MM.1S (cell line): ENCODE data around the gene NBAS.

ENCODE experiments used
- DNase-seq: peaks from one replicate; pipeline ENCODE4 v3.0.0-alpha.2; 2015
- H2AFZ ChIP-seq: fragments of 300-600 bp; sonication (generic); 2 replicates; pipeline ENCODE4 v1.6.0; 2016; ENCODE audit warnings: antibody characterized with exemption, low read length
- H3F3A ChIP-seq: fragments of 300-600 bp; sonication (generic); 2 replicates; pipeline ENCODE4 v1.6.1; 2016; ENCODE audit warnings: mild to moderate bottlenecking, antibody characterized with exemption, low read length, moderate library complexity, mixed read lengths; ENCODE audit not compliant: insufficient read depth
- H3K27ac ChIP-seq: fragments of 300-600 bp; sonication (generic); 2 replicates; pipeline ENCODE4 v1.5.1; 2016; ENCODE audit warnings: mild to moderate bottlenecking, low read length
- H3K27me3 ChIP-seq: fragments of 300-600 bp; sonication (generic); replicated peaks from 2 replicates; pipeline ENCODE4 v1.6.0; 2016; ENCODE audit warnings: low read length; ENCODE audit not compliant: insufficient read depth
- H3K36me3 ChIP-seq: fragments of 300-600 bp; sonication (generic); replicated peaks from 2 replicates; pipeline ENCODE4 v1.6.1; 2016; ENCODE audit warnings: mild to moderate bottlenecking, low read length, mixed read lengths; ENCODE audit not compliant: insufficient read depth
- H3K4me1 ChIP-seq: fragments of 300-600 bp; sonication (generic); 2 replicates; pipeline ENCODE4 v1.6.1; 2016; ENCODE audit warnings: low read length, mixed read lengths
- H3K4me2 ChIP-seq: fragments of 300-600 bp; sonication (generic); 2 replicates; pipeline ENCODE4 v1.6.0; 2016; ENCODE audit warnings: low read depth, low read length
- H3K4me3 ChIP-seq: fragments of 300-600 bp; sonication (generic); 2 replicates; pipeline ENCODE4 v1.5.1; 2016; ENCODE audit warnings: low read length, mixed read lengths
- H3K79me2 ChIP-seq: fragments of 300-600 bp; sonication (generic); 2 replicates; pipeline ENCODE4 v1.6.1; 2016; ENCODE audit warnings: mixed run types, low read length, mixed read lengths
- H3K9ac ChIP-seq: fragments of 300-600 bp; sonication (generic); 2 replicates; pipeline ENCODE4 v1.6.1; 2016; ENCODE audit warnings: low read length, mixed read lengths
- H3K9me2 ChIP-seq: fragments of 300-600 bp; sonication (generic); replicated peaks from 2 replicates; pipeline ENCODE4 v1.6.1; 2016; ENCODE audit warnings: mild to moderate bottlenecking, low read length, mixed read lengths; ENCODE audit not compliant: insufficient read depth
- H3K9me3 ChIP-seq: fragments of 300-600 bp; sonication (generic); replicated peaks from 2 replicates; pipeline ENCODE4 v1.6.1; 2016; ENCODE audit warnings: mild to moderate bottlenecking, low read length, mixed read lengths; ENCODE audit not compliant: insufficient read depth
- H4K20me1 ChIP-seq: fragments of 300-600 bp; sonication (generic); 2 replicates; pipeline ENCODE4 v1.6.1; 2016; ENCODE audit warnings: mild to moderate bottlenecking, low read length, moderate library complexity, mixed read lengths; ENCODE audit not compliant: insufficient read depth
- EZH2 ChIP-seq: fragments of 300-600 bp; sonication (generic); optimal IDR thresholded peaks from 2 replicates; pipeline ENCODE3; 2017; ENCODE audit warnings: low read depth, mild to moderate bottlenecking, antibody characterized with exemption, low read length, mixed read lengths
- EZH2phosphoT487 ChIP-seq: fragments of 300-600 bp; sonication (generic); IDR thresholded peaks from 2 replicates; pipeline ENCODE4 v1.6.1; 2018; ENCODE audit warnings: antibody characterized with exemption, low read length
- TF ChIP-seq, protein P1 (sequence below): fragments of 300-600 bp; sonication (generic); IDR thresholded peaks from 2 replicates; pipeline ENCODE4 v1.5.1; 2016; ENCODE audit warnings: antibody characterized with exemption, low read length, mixed read lengths

Gene NBAS

DNA sequence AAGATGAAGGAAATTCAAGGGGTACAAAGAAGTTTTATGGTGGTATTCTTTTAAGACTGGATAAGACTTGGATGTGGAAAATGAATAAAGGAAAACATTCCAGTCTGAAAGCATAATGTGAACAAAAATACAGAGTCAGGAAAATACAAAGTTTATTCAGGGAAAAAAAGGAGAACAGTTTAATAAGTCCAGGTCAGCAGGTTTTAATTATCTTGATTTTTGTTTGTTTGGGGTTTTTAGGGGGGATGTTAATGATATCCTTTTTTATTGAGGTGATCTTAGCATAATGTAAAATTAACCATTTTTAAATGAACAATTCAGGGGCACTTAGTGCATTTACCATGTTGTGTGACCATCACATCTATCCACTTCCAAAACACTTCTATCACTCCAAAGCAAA is 80.6 kb downstream of the NBAS start:
- Histone ChIP-seq H3K9me2 (no peaks in the 10 kb centered on the region), H3K9me3 (no peaks in the 10 kb centered on the region), H4K20me1 (no peaks in the 10 kb centered on the region), H2AFZ (no peak overlapping the region), H3K27ac (no peak overlapping the region), H3K79me2 (no peaks in the 10 kb centered on the region), H3K4me3 (no peak overlapping the region), H3K36me3 (no peaks in the 10 kb centered on the region; the same call in 1 of the 2 replicates), H3K4me1 (no peaks in the 10 kb centered on the region), H3K4me2 (no peak overlapping the region), H3K27me3 (no peaks in the 10 kb centered on the region), H3K9ac (no peak overlapping the region), H3F3A (no peaks in the 10 kb centered on the region)
- TF ChIP-seq, protein P1, sequence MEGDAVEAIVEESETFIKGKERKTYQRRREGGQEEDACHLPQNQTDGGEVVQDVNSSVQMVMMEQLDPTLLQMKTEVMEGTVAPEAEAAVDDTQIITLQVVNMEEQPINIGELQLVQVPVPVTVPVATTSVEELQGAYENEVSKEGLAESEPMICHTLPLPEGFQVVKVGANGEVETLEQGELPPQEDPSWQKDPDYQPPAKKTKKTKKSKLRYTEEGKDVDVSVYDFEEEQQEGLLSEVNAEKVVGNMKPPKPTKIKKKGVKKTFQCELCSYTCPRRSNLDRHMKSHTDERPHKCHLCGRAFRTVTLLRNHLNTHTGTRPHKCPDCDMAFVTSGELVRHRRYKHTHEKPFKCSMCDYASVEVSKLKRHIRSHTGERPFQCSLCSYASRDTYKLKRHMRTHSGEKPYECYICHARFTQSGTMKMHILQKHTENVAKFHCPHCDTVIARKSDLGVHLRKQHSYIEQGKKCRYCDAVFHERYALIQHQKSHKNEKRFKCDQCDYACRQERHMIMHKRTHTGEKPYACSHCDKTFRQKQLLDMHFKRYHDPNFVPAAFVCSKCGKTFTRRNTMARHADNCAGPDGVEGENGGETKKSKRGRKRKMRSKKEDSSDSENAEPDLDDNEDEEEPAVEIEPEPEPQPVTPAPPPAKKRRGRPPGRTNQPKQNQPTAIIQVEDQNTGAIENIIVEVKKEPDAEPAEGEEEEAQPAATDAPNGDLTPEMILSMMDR, result no peak
- TF ChIP-seq EZH2phosphoT487 (no peak), EZH2 (no peak)
- no peak for DNase-seq

DNA sequence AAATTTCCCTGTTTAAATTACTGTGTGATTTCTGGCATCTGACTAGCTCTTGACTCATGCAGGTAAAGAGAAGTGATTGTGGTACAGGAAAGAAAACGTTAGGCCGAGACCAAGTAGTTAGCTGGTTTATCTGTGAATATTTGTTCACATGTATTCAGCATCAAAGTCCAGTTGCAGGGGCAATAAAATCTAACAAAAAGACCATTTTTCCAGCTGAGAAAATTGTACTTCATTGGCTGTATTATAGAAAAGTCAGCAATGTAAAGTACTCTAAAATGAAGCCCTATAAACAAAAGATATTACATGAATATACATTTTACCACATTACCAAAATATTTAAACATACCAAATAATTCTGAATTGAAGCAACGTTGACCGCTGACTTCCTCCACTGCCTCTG is 88.3 kb downstream of the NBAS start:
- Histone ChIP-seq H3K27me3 (no peaks in the 10 kb centered on the region), H3K9me2 (no peaks in the 10 kb centered on the region), H3K9me3 (no peaks in the 10 kb centered on the region), H4K20me1 (no peaks in the 10 kb centered on the region; the same call in 1 of the 2 replicates), H3K4me3 (no peak overlapping the region), H3K36me3 (no peaks in the 10 kb centered on the region; the same call in none of the 2 replicates), H3K9ac (no peak overlapping the region), H3K4me1 (no peaks in the 10 kb centered on the region), H2AFZ (no peak overlapping the region), H3K4me2 (no peak overlapping the region), H3K79me2 (no peaks in the 10 kb centered on the region), H3K27ac (no peak overlapping the region), H3F3A (no peaks in the 10 kb centered on the region)
- TF ChIP-seq EZH2phosphoT487, result no peak
- no peak for TF ChIP-seq EZH2
- no peak for DNase-seq

DNA sequence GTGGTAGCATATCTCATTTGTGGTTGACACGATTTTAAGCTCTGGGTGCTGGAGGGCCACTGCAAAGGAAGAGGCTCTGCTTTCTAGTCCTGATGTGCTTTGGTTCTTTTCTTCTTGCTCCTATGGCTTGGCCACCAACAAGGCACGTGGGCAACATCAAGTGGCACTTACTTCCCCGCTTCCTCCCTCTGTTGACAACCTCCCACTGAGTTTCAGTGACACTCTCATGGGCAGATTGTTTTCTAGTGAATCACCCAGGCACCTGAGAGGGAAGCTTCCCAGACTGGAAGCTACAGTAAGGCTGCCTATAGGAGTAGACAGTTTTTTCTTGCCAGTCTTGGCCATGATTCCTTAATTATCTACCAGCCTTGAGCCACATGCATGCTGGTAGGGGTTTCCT is 89.0 kb downstream of the NBAS start:
- no peaks in the 10 kb centered on the region for H3K79me2 ChIP-seq

GRCh38 chr2:15471606-15472005 is 89.5 kb downstream of the NBAS start:
- no peaks in the 10 kb centered on the region for H3K4me1 ChIP-seq
- H3K9me3 ChIP-seq, result no peaks in the 10 kb centered on the region
- H3K27ac ChIP-seq, result no peak overlapping the region
- DNase-seq, result no peak
- no peaks in the 10 kb centered on the region for H3K9me2 ChIP-seq
- no peaks in the 10 kb centered on the region for H3K79me2 ChIP-seq
- H3K36me3 ChIP-seq, result no peaks in the 10 kb centered on the region; the same call in none of the 2 replicates
- H4K20me1 ChIP-seq, result no peaks in the 10 kb centered on the region; the same call in 1 of the 2 replicates
- TF ChIP-seq, protein P1, result no peak
- TF ChIP-seq EZH2phosphoT487 (no peak), EZH2 (no peak)
- H3K9ac ChIP-seq, result no peak overlapping the region
- no peak overlapping the region for H3K4me3 ChIP-seq
- no peaks in the 10 kb centered on the region for H3K27me3 ChIP-seq
- H3K4me2 ChIP-seq, result no peak overlapping the region
- no peaks in the 10 kb centered on the region for H3F3A ChIP-seq
- no peak overlapping the region for H2AFZ ChIP-seq

More for the DNA sequence above, 89.0 kb downstream of the NBAS start:
- no peaks in the 10 kb centered on the region for H3K27me3 ChIP-seq
- no peaks in the 10 kb centered on the region for H3F3A ChIP-seq
- H3K4me2 ChIP-seq, result no peak overlapping the region
- no peaks in the 10 kb centered on the region; the same call in 1 of the 2 replicates for H4K20me1 ChIP-seq
- no peaks in the 10 kb centered on the region; the same call in none of the 2 replicates for H3K36me3 ChIP-seq
- no peak overlapping the region for H3K4me3 ChIP-seq
- DNase-seq, result no peak
- TF ChIP-seq EZH2 (no peak), EZH2phosphoT487 (no peak)
- TF ChIP-seq, protein P1, result no peak
- H2AFZ ChIP-seq, result no peak overlapping the region
- H3K9me2 ChIP-seq, result no peaks in the 10 kb centered on the region
- H3K9ac ChIP-seq, result no peak overlapping the region
- H3K4me1 ChIP-seq, result no peaks in the 10 kb centered on the region
- H3K9me3 ChIP-seq, result no peaks in the 10 kb centered on the region
- no peak overlapping the region for H3K27ac ChIP-seq
